HEK293T (cell line): Measurements from ENCODE around the gene SLC44A5.

Experiments used
- ELF4 ChIP-seq: fragments of 450-650 bp; IDR thresholded peaks from 2 replicates; pipeline ENCODE4 v1.6.1; 2017; ENCODE audit warnings: antibody characterized with exemption
- FOXM1 ChIP-seq: fragments of 450-650 bp; IDR thresholded peaks from 2 replicates; pipeline ENCODE4 v1.6.1; 2017; ENCODE audit warnings: mild to moderate bottlenecking, borderline replicate concordance
- NFRKB ChIP-seq: fragments of 450-650 bp; IDR thresholded peaks from 2 replicates; pipeline ENCODE4 v1.6.1; 2016; ENCODE audit warnings: mild to moderate bottlenecking, moderate library complexity
- SUZ12 ChIP-seq: fragments of 450-650 bp; IDR thresholded peaks from 2 replicates; pipeline ENCODE4 v1.6.1; 2016; ENCODE audit warnings: mild to moderate bottlenecking
- ZNF384 ChIP-seq: fragments of 450-650 bp; IDR thresholded peaks from 2 replicates; pipeline ENCODE4 v1.6.1; 2016

DNA sequence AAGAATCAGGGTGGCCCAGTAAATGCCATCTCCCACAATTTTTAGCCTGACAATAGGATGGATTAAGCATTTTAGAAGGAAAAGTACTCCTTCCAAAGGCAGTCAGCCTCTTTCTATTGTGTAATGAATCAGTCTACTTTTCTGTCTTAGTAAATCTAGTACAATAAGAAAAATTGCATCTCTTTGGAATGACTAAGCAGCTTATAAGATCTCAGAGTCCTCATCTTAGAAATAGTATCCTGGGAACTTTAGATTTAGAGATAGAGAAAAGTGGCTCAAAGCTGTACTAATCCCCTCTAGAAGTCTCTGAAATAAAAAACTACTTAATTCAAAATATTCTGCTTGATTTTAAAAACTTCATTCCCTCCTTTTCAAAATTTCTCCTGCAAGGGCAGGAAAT, 81.4 kb downstream of the SLC44A5 start:
- TF ChIP-seq FOXM1 = no peak
- TF ChIP-seq ELF4 = no peak
- no peak for TF ChIP-seq ZNF384
- no peak for TF ChIP-seq NFRKB
- TF ChIP-seq SUZ12 = no peak
